Activated CD4-positive, CD25-positive, alpha-beta regulatory T cell (primary cell): ENCODE results near the gene SMCO2.
"Not testable (repeated sequence)": the region's sequence is repeated elsewhere in the genome, so short reads cannot be mapped to it uniquely, and the experiment has no call there.

ENCODE experiments used
- DNase-seq, 4 experiments: peaks; one replicate each; lab custom pipeline; 2025; lab: John Stamatoyannopoulos, UW

The SMCO2 gene

DNA sequence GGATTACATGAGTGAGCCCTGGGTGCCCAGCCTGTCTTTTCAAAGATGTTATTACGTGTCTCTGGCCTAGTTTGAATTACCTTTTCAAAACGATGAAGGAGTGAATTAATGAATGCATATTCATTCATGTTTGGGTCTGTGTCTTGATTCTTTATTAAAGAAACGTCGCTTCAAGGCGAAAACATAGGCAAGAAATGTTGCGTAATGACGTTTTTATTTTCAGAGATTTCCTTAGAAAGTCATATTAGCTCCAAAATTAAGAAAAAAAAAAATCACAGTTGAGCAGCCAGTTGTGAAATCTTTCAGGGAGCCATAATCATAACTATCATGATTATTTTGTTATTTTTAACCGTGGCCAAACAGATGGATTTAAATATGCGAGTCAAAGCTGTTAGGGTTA lies 81.0 kb downstream of the SMCO2 start:
- no peak for DNase-seq

DNA sequence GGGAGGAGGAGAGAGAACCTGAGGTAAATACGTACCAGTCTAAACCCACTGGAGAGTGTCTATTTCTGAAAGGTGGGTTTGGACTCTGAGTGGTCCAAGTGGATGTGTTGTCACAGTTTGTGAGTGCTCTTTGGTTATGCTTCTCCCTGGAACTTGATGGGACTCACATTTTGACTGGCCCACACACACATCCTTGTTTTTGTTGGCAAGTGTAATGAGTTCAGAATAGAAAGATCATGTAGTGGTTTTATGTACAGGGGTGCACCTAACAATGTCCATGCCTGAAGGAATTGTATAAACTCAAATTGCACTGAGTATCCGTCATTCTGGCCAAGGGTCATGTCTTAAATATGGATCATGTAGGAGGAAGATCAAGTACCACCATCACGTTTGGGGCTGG lies 82.3 kb downstream of the SMCO2 start:
- no peak for DNase-seq

- DNase-seq: no peak
These were observed 83.8 kb downstream of the SMCO2 start for GRCh38 chr12:27530157-27530922.

DNA sequence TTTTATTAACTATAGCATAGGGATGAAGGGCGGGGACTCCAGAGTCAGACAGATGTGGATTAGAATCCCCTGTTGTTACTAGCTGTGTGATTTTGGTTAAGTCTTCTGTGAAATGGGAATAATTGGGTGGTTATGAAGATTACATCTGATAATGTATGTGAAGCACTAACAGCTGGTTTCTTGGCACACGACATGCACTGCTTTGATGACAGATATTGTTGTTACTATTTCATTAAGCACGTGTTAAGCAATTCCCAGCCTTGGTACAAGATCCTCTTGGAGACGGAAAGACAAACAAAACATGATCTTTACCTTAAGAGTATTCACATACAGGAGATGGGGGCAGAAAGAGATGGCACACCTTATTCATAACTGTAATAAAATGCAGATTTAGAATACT lies 85.4 kb downstream of the SMCO2 start:
- no peak for DNase-seq

- DNase-seq: no peak
These were observed 87.7 kb downstream of the SMCO2 start for GRCh38 chr12:27534060-27534764.

DNA sequence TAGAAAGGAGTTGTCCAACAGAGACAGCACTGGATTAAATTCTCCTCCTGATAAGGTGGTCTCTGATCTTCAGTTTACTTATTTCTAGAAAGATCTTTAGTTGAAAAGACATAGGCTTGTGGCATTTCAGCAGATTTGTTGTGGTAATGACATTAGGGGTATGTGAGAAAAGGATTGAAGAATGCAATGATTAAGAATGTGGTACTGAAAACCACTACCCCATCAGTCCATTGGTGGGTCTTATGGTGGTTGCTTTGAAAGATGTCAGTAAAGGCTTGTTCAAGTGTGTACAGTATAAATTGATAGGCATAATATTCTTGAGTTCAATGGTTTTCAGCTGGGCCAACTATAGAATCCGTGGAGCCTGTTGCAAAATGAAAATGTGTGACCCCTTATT lies 88.2 kb downstream of the SMCO2 start:
- no peak for DNase-seq

- DNase-seq: no peak
These were observed 88.8 kb downstream of the SMCO2 start for GRCh38 chr12:27535318-27535717.

DNA sequence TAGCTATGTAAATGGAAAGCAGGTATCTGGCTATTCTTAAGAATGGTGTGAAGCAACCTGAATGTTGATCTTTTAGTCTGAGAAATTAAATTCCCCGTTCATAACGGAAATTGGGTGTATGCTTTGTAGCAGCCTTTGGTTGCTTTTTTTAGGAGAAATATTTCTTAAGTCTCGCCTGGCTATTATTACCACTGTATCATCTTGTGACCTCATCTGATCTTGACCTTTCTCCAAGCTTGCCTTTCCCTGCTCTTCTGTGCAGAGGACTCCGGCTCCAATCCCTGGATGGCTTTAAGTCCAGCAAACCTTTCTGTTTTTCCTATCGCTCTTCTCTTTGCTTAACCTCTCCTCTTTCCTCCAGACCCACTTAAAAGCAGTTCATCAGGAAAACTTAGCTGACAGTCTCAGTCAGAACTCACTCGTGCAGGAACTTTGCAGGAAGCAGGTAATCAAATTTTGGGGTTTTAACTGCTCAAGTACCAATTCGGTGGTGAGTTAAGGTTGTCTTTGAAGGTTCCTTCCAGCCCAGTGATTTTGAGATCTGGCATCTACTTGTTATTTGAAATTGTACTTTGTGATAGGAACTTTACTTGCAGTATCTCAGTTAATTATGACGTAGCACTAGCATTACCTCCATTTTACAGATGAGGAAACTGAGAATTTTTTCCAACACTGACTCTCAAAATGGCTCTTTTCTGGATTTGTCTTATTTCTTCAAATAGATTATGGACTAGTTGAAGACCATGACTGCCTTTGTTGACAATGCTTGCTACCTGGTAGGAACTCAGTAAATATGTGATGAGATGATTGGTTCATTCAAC lies 91.5 kb downstream of the SMCO2 start:
- no peak for DNase-seq

GRCh38 chr12:27539191-27539631 lies 92.7 kb downstream of the SMCO2 start:
- no peak for DNase-seq

- no peak for DNase-seq
These were observed 94.6 kb downstream of the SMCO2 start for GRCh38 chr12:27541031-27541719.

GRCh38 chr12:27542628-27543027 lies 96.1 kb downstream of the SMCO2 start:
- no peak for DNase-seq

DNA sequence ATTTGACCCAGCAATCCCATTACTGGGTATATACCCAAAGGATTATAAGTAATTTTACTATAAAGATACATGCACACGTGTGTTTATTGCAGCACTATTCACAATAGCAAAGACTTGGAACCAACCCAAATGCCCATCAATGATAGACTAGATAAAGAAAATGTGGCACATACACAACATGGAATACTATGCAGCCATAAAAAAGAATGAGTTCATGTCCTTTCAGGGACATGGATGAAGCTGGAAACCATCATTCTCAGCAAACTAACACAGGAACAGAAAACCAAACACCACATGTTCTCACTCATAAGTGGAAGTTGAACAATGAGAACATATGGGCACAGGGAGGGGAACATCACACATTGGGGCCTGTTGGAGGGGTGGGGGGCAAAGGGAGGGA lies 98.3 kb downstream of the SMCO2 start:
- DNase-seq: not testable (repeated sequence)

- DNase-seq: no peak
These were observed 99.1 kb downstream of the SMCO2 start for GRCh38 chr12:27545665-27546064.

DNA sequence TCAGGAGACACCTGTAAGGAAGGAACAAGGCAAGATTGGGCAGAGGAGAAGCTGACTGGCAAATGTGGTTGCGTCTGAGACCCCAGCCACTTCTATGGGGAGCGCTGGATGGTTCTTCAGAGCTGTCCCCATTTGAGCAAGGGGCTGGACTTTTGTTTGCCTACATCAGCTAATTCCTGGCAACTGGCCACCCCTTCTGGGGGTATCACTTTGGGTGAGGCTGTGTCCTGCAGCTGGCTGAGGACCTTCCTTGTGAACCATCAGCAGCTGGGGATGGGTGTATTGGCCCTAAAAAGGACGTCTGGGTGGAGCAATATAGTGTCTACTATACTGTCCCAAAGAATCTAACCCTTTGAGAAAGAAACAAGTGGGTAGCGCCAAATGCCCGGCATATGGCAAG lies 101.1 kb downstream of the SMCO2 start:
- no peak for DNase-seq

GRCh38 chr12:27548301-27549199 lies 102.0 kb downstream of the SMCO2 start:
- no peak for DNase-seq

GRCh38 chr12:27549236-27549800 lies 102.8 kb downstream of the SMCO2 start:
- no peak for DNase-seq

DNA sequence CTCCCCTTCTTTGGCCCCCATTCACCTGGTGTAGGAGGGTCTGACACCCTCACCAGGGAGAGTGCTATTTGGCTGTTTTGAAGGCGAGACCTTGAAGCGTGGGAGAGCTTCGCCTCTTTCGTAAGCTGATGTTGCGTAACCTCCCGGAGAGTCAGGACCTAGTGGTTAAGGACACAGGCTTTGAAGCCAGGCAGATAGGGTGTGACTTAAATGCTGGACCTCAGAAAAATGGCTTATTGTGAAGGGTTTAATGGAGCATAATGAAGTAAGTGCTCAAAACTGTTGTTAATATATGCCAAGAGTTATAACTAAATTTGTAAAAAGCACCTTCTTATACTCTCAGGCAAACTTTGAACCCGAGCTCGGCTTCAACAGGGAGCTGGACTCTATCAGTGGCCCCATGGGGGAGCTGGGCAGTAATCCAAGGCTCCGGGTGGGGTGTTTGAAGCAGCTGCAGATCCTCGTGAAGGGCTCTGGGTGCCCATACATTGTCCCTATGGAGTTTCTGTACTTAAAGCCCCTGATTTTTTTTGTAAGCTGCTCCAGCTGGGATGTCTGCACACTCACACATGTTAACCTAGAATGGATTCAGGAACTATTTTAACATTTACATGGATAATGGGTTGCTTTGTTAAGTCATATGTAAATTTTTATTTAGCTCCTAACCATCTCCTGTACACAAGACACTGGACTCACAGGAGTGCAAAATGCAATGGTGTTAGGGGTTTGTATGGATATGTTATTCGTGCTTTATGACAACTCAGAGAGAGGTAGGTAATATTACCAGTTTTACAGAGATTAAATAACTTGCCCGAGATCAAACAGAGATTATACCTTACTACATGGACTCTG lies 103.5 kb downstream of the SMCO2 start:
- no peak for DNase-seq

- no peak for DNase-seq
These were observed 104.1 kb downstream of the SMCO2 start for GRCh38 chr12:27550653-27550975.

GRCh38 chr12:27551172-27551840 lies 104.8 kb downstream of the SMCO2 start:
- no peak for DNase-seq
